RKO (cell line): Measurements from ENCODE around the gene NAXE.
"Not testable (repeated sequence)": the region's sequence is repeated elsewhere in the genome, so short reads cannot be mapped to it uniquely, and the experiment has no call there.

Source experiments
- DNase-seq: peaks from one replicate; pipeline ENCODE4 v3.0.0-alpha.2; 2016; ENCODE audit warnings: low spot score

Gene NAXE

GRCh38 chr1:156623946-156624813 is 32.6 kb downstream of the NAXE start:
- no peak for DNase-seq

GRCh38 chr1:156624814-156625435 is 33.3 kb downstream of the NAXE start:
- DNase-seq = no peak

GRCh38 chr1:156625436-156626078 is 34.0 kb downstream of the NAXE start:
- peak; percentile 33 for DNase-seq

- no peak for DNase-seq
Observed at GRCh38 chr1:156626079-156626438, 34.5 kb downstream of the NAXE start.

- DNase-seq = peak; percentile 84
Observed at GRCh38 chr1:156627313-156627880, 35.8 kb downstream of the NAXE start.

- DNase-seq = no peak
Observed at GRCh38 chr1:156629823-156630449, 38.4 kb downstream of the NAXE start.

- not testable (repeated sequence) for DNase-seq
Observed at GRCh38 chr1:156631152-156631551, 39.6 kb downstream of the NAXE start.

- no peak for DNase-seq
Observed at GRCh38 chr1:156632355-156632754, 40.8 kb downstream of the NAXE start.

GRCh38 chr1:156638189-156638985 is 46.8 kb downstream of the NAXE start:
- DNase-seq = no peak

GRCh38 chr1:156639601-156640101 is 48.1 kb downstream of the NAXE start:
- no peak for DNase-seq

- DNase-seq = no peak
Observed at GRCh38 chr1:156640842-156641706, 49.5 kb downstream of the NAXE start.

GRCh38 chr1:156641761-156642264 is 50.2 kb downstream of the NAXE start, which contains the start of gene BCAN:
TSS of gene BCAN (plus strand) at chr1:156642117. CDS start at chr1:156646055, 3,938 bp downstream.
- DNase-seq = no peak

- DNase-seq = no peak
Observed at GRCh38 chr1:156642265-156643048, 50.9 kb downstream of the NAXE start.

- DNase-seq = no peak
Observed at GRCh38 chr1:156643049-156643777, 51.6 kb downstream of the NAXE start.

GRCh38 chr1:156643778-156644092 is 52.2 kb downstream of the NAXE start:
- DNase-seq = no peak
